NOMO-1 treated with dmso at 0.1 percent for 144 hours (cell line): Measurements from ENCODE around the gene ABR.

ENCODE experiments used
- DNase-seq: peaks from one replicate; lab custom pipeline; 2025; ENCODE audit not compliant: unreplicated experiment; lab: John Stamatoyannopoulos, UW

Gene ABR

GRCh38 chr17:968812-969730 lies 210.7 kb downstream of the ABR start:
- no peak for DNase-seq

- no peak for DNase-seq
Observed at GRCh38 chr17:967122-967521, 212.7 kb downstream of the ABR start.

- no peak for DNase-seq
Observed at GRCh38 chr17:965311-965989, 214.3 kb downstream of the ABR start.

GRCh38 chr17:964876-965275 lies 214.9 kb downstream of the ABR start:
- no peak for DNase-seq

- no peak for DNase-seq
Observed at GRCh38 chr17:962670-963069, 217.1 kb downstream of the ABR start.

GRCh38 chr17:962166-962565 lies 217.6 kb downstream of the ABR start:
- DNase-seq, result no peak

- no peak for DNase-seq
Observed at GRCh38 chr17:958712-959451, 220.9 kb downstream of the ABR start.

GRCh38 chr17:957856-958421 lies 221.8 kb downstream of the ABR start:
- no peak for DNase-seq

GRCh38 chr17:956905-957304 lies 222.9 kb downstream of the ABR start:
- no peak for DNase-seq

GRCh38 chr17:954431-955164 lies 225.2 kb downstream of the ABR start:
- DNase-seq, result no peak

- DNase-seq, result no peak
Observed at GRCh38 chr17:953767-954166, 226.0 kb downstream of the ABR start.
